ENCODE data around the gene NPR3.

NPR3 gene

GRCh38 chr5:32770444-32770843, 59.3 kb downstream of the NPR3 start:
- no peak overlapping the region for H3K9ac ChIP-seq (ENCODE audit: low read depth, low read length)
- H3K27ac ChIP-seq (ENCODE audit: low read length), result no peak overlapping the region
- H3K4me3 ChIP-seq (ENCODE audit: low read length), result no peak overlapping the region
- H3K9me3 ChIP-seq (ENCODE audit: insufficient read depth, low read depth, low read length), result no peaks in the 10 kb centered on the region
- no peaks in the 10 kb centered on the region for H3K36me3 ChIP-seq (ENCODE audit: insufficient read depth, low read depth, low read length)
- H3K4me1 ChIP-seq (ENCODE audit: insufficient read depth, low read length), result no peaks in the 10 kb centered on the region
- no peaks in the 10 kb centered on the region for H3K27me3 ChIP-seq (ENCODE audit: insufficient read depth, low read length)

- Histone ChIP-seq H3K4me1 (ENCODE audit: insufficient read depth, low read length) (no peaks in the 10 kb centered on the region), H3K27me3 (ENCODE audit: insufficient read depth, low read length) (no peaks in the 10 kb centered on the region), H3K9ac (ENCODE audit: low read depth, low read length) (no peak overlapping the region), H3K4me3 (ENCODE audit: low read length) (no peak overlapping the region), H3K9me3 (ENCODE audit: insufficient read depth, low read depth, low read length) (no peaks in the 10 kb centered on the region), H3K36me3 (ENCODE audit: insufficient read depth, low read depth, low read length) (no peaks in the 10 kb centered on the region), H3K27ac (ENCODE audit: low read length) (no peak overlapping the region)
These were observed 59.9 kb downstream of the NPR3 start for GRCh38 chr5:32771037-32771436.

DNA sequence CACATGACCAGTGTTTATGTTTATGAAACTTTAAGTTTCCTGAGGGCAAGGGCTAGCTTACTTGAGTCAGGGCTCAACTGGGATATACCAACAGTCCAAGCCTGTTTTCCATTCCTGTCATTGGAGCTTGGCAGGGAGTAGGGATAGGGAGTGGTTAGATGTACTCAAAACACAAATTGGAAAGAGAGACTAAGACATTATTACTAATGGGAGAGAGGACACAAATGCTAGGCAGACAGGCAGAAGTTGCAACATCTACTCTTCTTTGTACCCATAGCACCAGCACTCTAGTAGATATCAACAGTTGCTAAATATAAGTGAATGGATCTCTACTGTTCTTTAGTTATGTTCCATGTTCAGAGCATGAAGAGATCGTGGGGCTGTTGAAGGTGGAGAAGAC, 62.8 kb downstream of the NPR3 start:
- Histone ChIP-seq H3K4me3 (ENCODE audit: low read length) (no peak overlapping the region), H3K27ac (ENCODE audit: low read length) (no peak overlapping the region), H3K9me3 (ENCODE audit: insufficient read depth, low read depth, low read length) (no peaks in the 10 kb centered on the region), H3K9ac (ENCODE audit: low read depth, low read length) (no peak overlapping the region), H3K4me1 (ENCODE audit: insufficient read depth, low read length) (no peaks in the 10 kb centered on the region), H3K36me3 (ENCODE audit: insufficient read depth, low read depth, low read length) (no peaks in the 10 kb centered on the region), H3K27me3 (ENCODE audit: insufficient read depth, low read length) (no peaks in the 10 kb centered on the region)

DNA sequence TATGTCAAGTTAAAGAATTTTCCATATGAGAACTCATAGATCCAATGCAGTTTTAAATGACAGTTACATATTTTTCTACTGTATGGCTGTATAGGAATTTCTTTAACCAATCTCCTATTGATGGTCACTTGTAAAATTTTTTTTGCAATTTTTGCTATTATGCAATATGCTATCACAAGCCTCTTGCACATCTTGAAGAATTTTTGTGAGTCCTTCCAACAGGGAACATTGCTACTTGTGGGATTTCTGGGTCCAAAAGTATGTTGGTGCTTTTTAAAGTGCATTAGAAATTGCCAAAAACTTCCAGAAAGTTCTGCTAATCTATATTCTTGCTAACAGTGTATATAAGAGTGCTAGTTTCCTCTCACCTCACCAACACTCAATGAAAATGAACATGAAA, 65.1 kb downstream of the NPR3 start:
- Histone ChIP-seq H3K9ac (ENCODE audit: low read depth, low read length) (no peak overlapping the region), H3K27ac (ENCODE audit: low read length) (no peak overlapping the region), H3K4me3 (ENCODE audit: low read length) (no peak overlapping the region), H3K9me3 (ENCODE audit: insufficient read depth, low read depth, low read length) (no peaks in the 10 kb centered on the region), H3K27me3 (ENCODE audit: insufficient read depth, low read length) (no peaks in the 10 kb centered on the region), H3K36me3 (ENCODE audit: insufficient read depth, low read depth, low read length) (no peaks in the 10 kb centered on the region), H3K4me1 (ENCODE audit: insufficient read depth, low read length) (no peaks in the 10 kb centered on the region)

DNA sequence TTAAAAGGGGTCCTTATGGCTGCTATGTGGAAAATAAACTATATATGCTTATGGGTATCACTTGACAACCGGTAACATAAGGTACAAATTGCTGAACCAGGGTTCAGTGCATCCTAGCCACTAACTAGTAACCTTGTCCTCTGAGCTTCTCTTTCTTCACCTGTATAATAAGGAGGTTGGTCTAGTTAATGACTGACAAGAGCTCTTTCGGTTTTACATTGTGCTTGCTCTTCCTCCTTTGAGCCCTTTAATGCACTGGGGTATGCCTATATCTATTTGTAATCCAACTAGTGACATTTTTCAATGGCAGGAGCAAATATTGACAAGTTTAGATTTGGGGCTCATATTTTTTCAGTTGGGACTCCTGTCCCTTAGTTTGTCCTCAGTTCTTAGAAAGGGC, 66.1 kb downstream of the NPR3 start:
- Histone ChIP-seq H3K36me3 (ENCODE audit: insufficient read depth, low read depth, low read length) (no peaks in the 10 kb centered on the region), H3K4me3 (ENCODE audit: low read length) (no peak overlapping the region), H3K27me3 (ENCODE audit: insufficient read depth, low read length) (no peaks in the 10 kb centered on the region), H3K4me1 (ENCODE audit: insufficient read depth, low read length) (no peaks in the 10 kb centered on the region), H3K9ac (ENCODE audit: low read depth, low read length) (no peak overlapping the region), H3K9me3 (ENCODE audit: insufficient read depth, low read depth, low read length) (no peaks in the 10 kb centered on the region), H3K27ac (ENCODE audit: low read length) (no peak overlapping the region)

- Histone ChIP-seq H3K27ac (ENCODE audit: low read length) (no peak overlapping the region), H3K9me3 (ENCODE audit: insufficient read depth, low read depth, low read length) (no peaks in the 10 kb centered on the region), H3K36me3 (ENCODE audit: insufficient read depth, low read depth, low read length) (no peaks in the 10 kb centered on the region), H3K9ac (ENCODE audit: low read depth, low read length) (no peak overlapping the region), H3K27me3 (ENCODE audit: insufficient read depth, low read length) (no peaks in the 10 kb centered on the region), H3K4me3 (ENCODE audit: low read length) (no peak overlapping the region), H3K4me1 (ENCODE audit: insufficient read depth, low read length) (no peaks in the 10 kb centered on the region)
These were observed 66.6 kb downstream of the NPR3 start for GRCh38 chr5:32777733-32778132.

GRCh38 chr5:32778403-32778802, 67.3 kb downstream of the NPR3 start:
- no peaks in the 10 kb centered on the region for H3K36me3 ChIP-seq (ENCODE audit: insufficient read depth, low read depth, low read length)
- H3K9ac ChIP-seq (ENCODE audit: low read depth, low read length), result no peak overlapping the region
- no peaks in the 10 kb centered on the region for H3K9me3 ChIP-seq (ENCODE audit: insufficient read depth, low read depth, low read length)
- no peaks in the 10 kb centered on the region for H3K27me3 ChIP-seq (ENCODE audit: insufficient read depth, low read length)
- no peak overlapping the region for H3K4me3 ChIP-seq (ENCODE audit: low read length)
- H3K27ac ChIP-seq (ENCODE audit: low read length), result no peak overlapping the region
- H3K4me1 ChIP-seq (ENCODE audit: insufficient read depth, low read length), result no peaks in the 10 kb centered on the region

DNA sequence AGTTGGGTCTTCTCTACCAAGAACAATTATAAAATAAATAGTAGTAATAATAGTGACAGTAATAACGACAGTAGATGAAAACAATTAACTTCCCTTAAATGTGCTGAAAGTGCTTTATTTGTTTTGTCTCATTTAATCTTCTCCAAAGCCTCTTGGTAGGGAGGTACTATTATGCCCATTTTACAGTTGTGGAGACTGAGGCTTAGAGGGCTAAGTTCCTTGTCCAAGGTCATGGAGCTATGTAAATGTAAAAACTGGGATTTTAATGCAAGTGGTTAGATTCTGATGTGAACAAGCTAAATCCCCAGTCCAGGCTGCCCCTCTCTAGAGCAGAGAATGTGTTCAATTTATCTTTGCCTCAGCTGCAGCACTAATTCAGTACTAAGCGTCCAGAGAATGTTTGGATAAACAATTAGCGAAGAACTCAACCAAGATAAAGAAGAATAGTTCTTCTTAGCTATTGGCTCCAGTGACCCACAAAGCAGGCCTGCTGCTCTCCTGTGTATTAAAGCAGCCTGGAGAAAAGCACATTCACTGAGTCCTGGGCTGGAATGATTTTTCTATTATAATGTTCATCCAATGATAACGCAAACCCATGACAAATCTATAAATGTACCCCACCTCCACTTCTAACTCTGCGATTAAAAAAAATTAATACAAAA, 68.8 kb downstream of the NPR3 start:
- no peaks in the 10 kb centered on the region for H3K9me3 ChIP-seq (ENCODE audit: insufficient read depth, low read depth, low read length)
- no peaks in the 10 kb centered on the region for H3K36me3 ChIP-seq (ENCODE audit: insufficient read depth, low read depth, low read length)
- H3K27me3 ChIP-seq (ENCODE audit: insufficient read depth, low read length), result no peaks in the 10 kb centered on the region
- no peak overlapping the region for H3K9ac ChIP-seq (ENCODE audit: low read depth, low read length)
- no peak overlapping the region for H3K4me3 ChIP-seq (ENCODE audit: low read length)
- no peak overlapping the region for H3K27ac ChIP-seq (ENCODE audit: low read length)
- H3K4me1 ChIP-seq (ENCODE audit: insufficient read depth, low read length), result no peaks in the 10 kb centered on the region

- no peaks in the 10 kb centered on the region for H3K9me3 ChIP-seq (ENCODE audit: insufficient read depth, low read depth, low read length)
- H3K9ac ChIP-seq (ENCODE audit: low read depth, low read length), result no peak overlapping the region
- no peaks in the 10 kb centered on the region for H3K27me3 ChIP-seq (ENCODE audit: insufficient read depth, low read length)
- H3K27ac ChIP-seq (ENCODE audit: low read length), result no peak overlapping the region
- H3K4me3 ChIP-seq (ENCODE audit: low read length), result no peak overlapping the region
- no peaks in the 10 kb centered on the region for H3K4me1 ChIP-seq (ENCODE audit: insufficient read depth, low read length)
- H3K36me3 ChIP-seq (ENCODE audit: insufficient read depth, low read depth, low read length), result no peaks in the 10 kb centered on the region
These were observed 69.4 kb downstream of the NPR3 start for GRCh38 chr5:32780508-32780919.

GRCh38 chr5:32783661-32784060, 72.5 kb downstream of the NPR3 start:
- no peaks in the 10 kb centered on the region for H3K9me3 ChIP-seq (ENCODE audit: insufficient read depth, low read depth, low read length)
- H3K4me1 ChIP-seq (ENCODE audit: insufficient read depth, low read length), result peaks cover 12% of the 10 kb centered on the region; the same call in 1 of the 2 replicates
- no peak overlapping the region for H3K4me3 ChIP-seq (ENCODE audit: low read length)

DNA sequence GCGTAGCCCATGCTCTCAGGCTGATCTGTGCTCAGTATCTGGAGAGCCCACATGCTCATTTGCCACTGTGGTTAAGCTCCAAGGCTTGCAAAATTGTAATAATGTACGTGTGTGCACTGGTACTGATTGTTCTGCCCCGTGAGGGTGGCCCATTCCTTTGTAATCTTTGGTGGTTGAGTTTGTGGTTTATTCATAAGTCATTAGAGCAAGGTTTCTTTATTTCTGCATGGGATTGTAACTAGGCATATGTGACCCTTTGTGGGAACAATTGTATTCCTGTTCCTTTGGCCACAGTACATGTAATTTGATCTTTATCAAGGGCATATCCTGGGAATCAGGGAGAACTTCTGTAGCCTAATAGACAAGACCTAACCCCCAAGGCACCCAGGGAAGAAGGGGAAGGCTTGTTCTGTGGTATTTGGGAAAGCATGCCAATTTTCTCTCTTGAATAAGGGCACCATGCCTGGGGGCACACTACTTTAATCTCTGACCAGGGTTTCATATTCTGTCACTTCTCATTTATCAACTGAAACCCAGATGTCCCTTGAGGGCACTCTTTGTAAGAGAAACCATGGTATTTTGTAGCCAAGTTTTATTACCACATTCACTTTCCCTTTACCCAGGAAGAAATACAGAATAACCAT, 74.6 kb downstream of the NPR3 start:
- Histone ChIP-seq H3K9ac (ENCODE audit: low read depth, low read length) (no peak overlapping the region), H3K4me3 (ENCODE audit: low read length) (no peak overlapping the region), H3K9me3 (ENCODE audit: insufficient read depth, low read depth, low read length) (no peaks in the 10 kb centered on the region), H3K27ac (ENCODE audit: low read length) (no peak overlapping the region), H3K27me3 (ENCODE audit: insufficient read depth, low read length) (no peaks in the 10 kb centered on the region), H3K4me1 (ENCODE audit: insufficient read depth, low read length) (peaks cover 13% of the 10 kb centered on the region; the same call in 1 of the 2 replicates), H3K36me3 (ENCODE audit: insufficient read depth, low read depth, low read length) (no peaks in the 10 kb centered on the region)

More at GRCh38 chr5:32783661-32784060, 72.5 kb downstream of the NPR3 start:
- H3K36me3 ChIP-seq (ENCODE audit: insufficient read depth, low read depth, low read length), result no peaks in the 10 kb centered on the region
- H3K27ac ChIP-seq (ENCODE audit: low read length), result no peak overlapping the region
- H3K27me3 ChIP-seq (ENCODE audit: insufficient read depth, low read length), result no peaks in the 10 kb centered on the region
- no peak overlapping the region for H3K9ac ChIP-seq (ENCODE audit: low read depth, low read length)

DNA sequence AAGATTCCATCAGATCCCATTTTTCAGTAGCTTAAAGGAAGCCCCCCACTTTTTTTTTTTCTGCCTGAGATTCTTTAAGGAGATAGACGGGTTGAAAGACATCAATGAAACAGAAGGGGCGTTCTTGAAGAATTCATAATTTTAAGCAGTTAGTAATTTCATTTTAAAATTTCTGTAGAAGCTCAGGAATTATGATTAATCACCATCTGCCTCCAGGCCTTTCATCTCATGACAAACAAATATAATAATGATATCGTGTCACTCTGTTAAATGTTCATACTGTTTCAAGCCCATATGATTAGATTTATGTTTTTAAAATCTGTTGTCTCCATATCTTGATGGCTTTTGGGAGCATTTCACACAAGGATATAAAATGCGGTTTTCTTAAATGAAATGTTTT, 75.2 kb downstream of the NPR3 start:
- Histone ChIP-seq H3K9ac (ENCODE audit: low read depth, low read length) (no peak overlapping the region), H3K4me3 (ENCODE audit: low read length) (no peak overlapping the region), H3K9me3 (ENCODE audit: insufficient read depth, low read depth, low read length) (no peaks in the 10 kb centered on the region), H3K27me3 (ENCODE audit: insufficient read depth, low read length) (no peaks in the 10 kb centered on the region), H3K36me3 (ENCODE audit: insufficient read depth, low read depth, low read length) (no peaks in the 10 kb centered on the region), H3K4me1 (ENCODE audit: insufficient read depth, low read length) (peaks cover 13% of the 10 kb centered on the region; the same call in 1 of the 2 replicates), H3K27ac (ENCODE audit: low read length) (no peak overlapping the region)

Measured in iPS-20b (cell line).